Endodermal cell (in vitro differentiated cells): ENCODE data around the gene GPHN. TPM values are rescaled to one million over a fixed set of nuclear protein-coding genes. Genes with fewer than 3 reads are reported as not detected.

Experiments
- DNase-seq: peaks from one replicate; pipeline ENCODE4 v3.0.0-alpha.2; 2017
- H3K27ac ChIP-seq: 2 replicates; pipeline ENCODE4 v1.5.1; 2013; ENCODE audit warnings: mild to moderate bottlenecking, low read depth, low read length, moderate library complexity
- H3K27me3 ChIP-seq: 2 replicates; pipeline ENCODE4 v1.6.1; 2013; ENCODE audit warnings: mild to moderate bottlenecking, low read length, moderate library complexity; ENCODE audit not compliant: insufficient read depth, control insufficient read depth, poor library complexity, severe bottlenecking
- H3K36me3 ChIP-seq: 2 replicates; pipeline ENCODE4 v1.7.0; 2013; ENCODE audit warnings: mild to moderate bottlenecking, low read length, moderate library complexity; ENCODE audit not compliant: control insufficient read depth, insufficient read depth
- H3K4me1 ChIP-seq: one replicate; pipeline ENCODE4 v1.7.0; 2013; ENCODE audit warnings: low read length; ENCODE audit not compliant: control insufficient read depth, insufficient read depth
- H3K4me3 ChIP-seq: 2 replicates; pipeline ENCODE4 v1.5.1; 2013; ENCODE audit warnings: mild to moderate bottlenecking, low read length, moderate library complexity
- H3K9ac ChIP-seq: 2 replicates; pipeline ENCODE4 v1.6.1; 2013; ENCODE audit warnings: mild to moderate bottlenecking, low read length, moderate library complexity; ENCODE audit not compliant: poor library complexity, severe bottlenecking; ENCODE audit errors: extremely low read depth
- H3K9me3 ChIP-seq: 2 replicates; pipeline ENCODE4 v1.6.1; 2013; ENCODE audit warnings: mild to moderate bottlenecking, low read length, moderate library complexity; ENCODE audit not compliant: control insufficient read depth
- H3K27ac Mint-ChIP-seq: 2 replicates; pipeline ENCODE4 v1.8.0; 2020; ENCODE audit warnings: mixed read lengths
- H3K27me3 Mint-ChIP-seq: 2 replicates; pipeline ENCODE4 v1.8.0; 2021; ENCODE audit warnings: mild to moderate bottlenecking, mixed read lengths; ENCODE audit not compliant: insufficient read depth
- H3K36me3 Mint-ChIP-seq: 2 replicates; pipeline ENCODE4 v1.8.0; 2020; ENCODE audit warnings: low read depth, mixed read lengths
- H3K4me1 Mint-ChIP-seq: 2 replicates; pipeline ENCODE4 v1.8.0; 2020; ENCODE audit warnings: mixed read lengths
- H3K4me3 Mint-ChIP-seq: 2 replicates; pipeline ENCODE4 v1.8.0; 2020; ENCODE audit warnings: mild to moderate bottlenecking, moderate library complexity, mixed read lengths
- H3K9me3 Mint-ChIP-seq: 2 replicates; pipeline ENCODE4 v1.8.0; 2020; ENCODE audit warnings: mild to moderate bottlenecking, mixed read lengths
- CTCF ChIP-seq: fragments of 200-600 bp; sonication (generic); conservative IDR thresholded peaks from 2 replicates; pipeline ENCODE4 v1.5.0; 2021; ENCODE audit warnings: antibody characterized with exemption, mild to moderate bottlenecking
- WGBS, 2 experiments: methylation state at CpG; one replicate each; pipeline versions ENCODE4 v1.1.5 to v1.1.7; 2013; ENCODE audit warnings: missing lambda C conversion rate in 2 of 2, mixed read lengths in 1 of 2; ENCODE audit not compliant: insufficient coverage in 1 of 2, insufficient read length in 1 of 2; 5-methylcytosine and 5-hydroxymethylcytosine counted together
- total RNA-seq, 2 donors: library from RNA; stranded (reverse); fragmentation: NEBNext Ultra II Directional in 1 of 2; extraction: Animal tissue kit (Norgen Biotek cat#: 25700) in 1 of 2; gene quantifications; 2 replicates in 1 of 2; 3 replicates in 1 of 2; pipeline ENCODE4 v1.2.1, GENCODE V29; 2021

GPHN gene
- total RNA-seq, 2 donors from 2014 or later, result 12.4 to 15.0 TPM

- no peaks in the 10 kb centered on the region for H3K4me1 ChIP-seq
- no peak overlapping the region for H3K9ac ChIP-seq
- H3K4me3 ChIP-seq, result no peak overlapping the region
- no peak for DNase-seq
- no peak overlapping the region for H3K27ac Mint-ChIP-seq
- peaks cover 5% of the 10 kb centered on the region for H3K9me3 ChIP-seq
- WGBS, 2 experiments, result 93% methylated on average over 2 of the region's 2 CpGs; no CpG with 5 or more reads in 1 of the 2 experiments
- H3K4me1 Mint-ChIP-seq, result no peaks in the 10 kb centered on the region
- H3K27me3 ChIP-seq, result no peaks in the 10 kb centered on the region
- H3K9me3 Mint-ChIP-seq, result peaks cover 1% of the 10 kb centered on the region
- no peak overlapping the region for H3K27ac ChIP-seq
- no peaks in the 10 kb centered on the region for H3K27me3 Mint-ChIP-seq
- no peaks in the 10 kb centered on the region for H3K36me3 Mint-ChIP-seq
- H3K4me3 Mint-ChIP-seq, result no peak overlapping the region
- no peak for TF ChIP-seq CTCF
- no peaks in the 10 kb centered on the region for H3K36me3 ChIP-seq
Measured at GRCh38 chr14:66696326-66696725, 188.4 kb downstream of the GPHN start.

DNA sequence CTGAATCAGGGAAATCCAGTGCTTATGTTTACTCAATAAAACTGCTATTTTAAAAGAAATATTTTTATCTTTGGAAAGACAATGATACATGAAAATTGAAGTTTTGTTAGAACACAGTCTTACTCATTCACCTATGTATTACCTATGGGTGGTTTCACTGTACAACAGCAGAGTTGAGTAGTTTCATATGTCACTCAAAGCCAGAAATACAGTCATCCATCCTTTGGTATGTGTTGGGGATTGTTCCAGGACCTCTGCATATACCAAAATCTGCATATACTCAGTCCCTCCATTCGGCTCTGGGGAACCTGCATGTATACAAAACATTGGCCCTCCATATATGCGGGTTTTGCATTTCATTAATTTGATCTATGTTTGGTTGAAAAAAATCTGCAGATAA lies 190.6 kb downstream of the GPHN start:
- Histone ChIP-seq H3K27me3 (no peaks in the 10 kb centered on the region), H3K27ac (no peak overlapping the region), H3K36me3 (no peaks in the 10 kb centered on the region), H3K4me3 (no peak overlapping the region), H3K9me3 (peaks cover 12% of the 10 kb centered on the region), H3K4me1 (no peaks in the 10 kb centered on the region), H3K9ac (no peak overlapping the region)
- peaks cover 7% of the 10 kb centered on the region for H3K9me3 Mint-ChIP-seq
- H3K4me1 Mint-ChIP-seq, result no peaks in the 10 kb centered on the region
- TF ChIP-seq CTCF, result no peak
- peaks cover 3% of the 10 kb centered on the region for H3K36me3 Mint-ChIP-seq
- DNase-seq, result no peak
- no peak overlapping the region for H3K27ac Mint-ChIP-seq
- H3K27me3 Mint-ChIP-seq, result no peaks in the 10 kb centered on the region
- whole genome bisulfite sequencing, 2 experiments, result 93 to 100% methylated on average over 1 to 2 of the region's 2 CpGs
- no peak overlapping the region for H3K4me3 Mint-ChIP-seq

GRCh38 chr14:66701813-66702212 lies 193.9 kb downstream of the GPHN start:
- TF ChIP-seq CTCF, result no peak
- 90 to 100% methylated on average over 1 to 4 of the region's 4 CpGs for WGBS, 2 experiments
- Mint-ChIP-seq H3K4me3 (no peak overlapping the region), H3K27ac (no peak overlapping the region), H3K9me3 (peaks cover 22% of the 10 kb centered on the region), H3K4me1 (no peaks in the 10 kb centered on the region), H3K27me3 (no peaks in the 10 kb centered on the region), H3K36me3 (peaks cover 3% of the 10 kb centered on the region)
- H3K4me3 ChIP-seq, result no peak overlapping the region
- H3K36me3 ChIP-seq, result no peaks in the 10 kb centered on the region
- H3K9ac ChIP-seq, result no peak overlapping the region
- DNase-seq, result no peak
- H3K27ac ChIP-seq, result no peak overlapping the region
- H3K4me1 ChIP-seq, result no peaks in the 10 kb centered on the region
- peaks cover 12% of the 10 kb centered on the region for H3K9me3 ChIP-seq
- H3K27me3 ChIP-seq, result no peaks in the 10 kb centered on the region
